Hypothalamus (tissue), 51 donors: Measurements from ENCODE around the gene MTX2.
"Not testable (repeated sequence)": the region's sequence is repeated elsewhere in the genome, so short reads cannot be mapped to it uniquely, and the experiment has no call there.

Source experiments
- DNase-seq, 51 donors: peaks; one replicate each; lab custom pipeline; 2025; lab: John Stamatoyannopoulos, UW

The MTX2 gene

DNA sequence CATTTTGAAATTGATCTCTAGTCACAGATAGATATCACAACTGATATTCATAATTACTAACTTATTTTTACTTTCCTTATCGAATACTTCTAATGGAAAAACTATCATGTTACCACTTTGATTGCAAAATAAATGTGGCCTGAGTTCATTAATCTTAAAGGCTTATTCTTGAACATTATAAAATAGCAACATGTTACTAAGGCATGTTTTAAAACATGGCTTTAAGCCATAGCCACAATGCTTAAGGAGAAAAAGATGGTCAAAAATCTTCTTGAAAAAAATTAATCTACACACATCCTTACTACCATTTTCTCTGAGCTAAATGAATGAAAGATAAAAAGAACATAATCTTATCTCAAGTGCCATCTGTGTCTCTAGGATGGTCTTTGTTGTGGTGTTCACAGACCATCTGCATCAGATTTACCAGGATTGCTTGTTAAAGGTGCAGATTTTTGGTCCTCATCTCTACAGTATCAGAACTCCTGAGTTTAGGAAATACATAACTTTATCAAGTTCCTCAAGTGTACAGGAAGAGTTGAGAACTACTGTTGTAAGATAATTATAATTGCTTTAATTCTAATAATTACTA lies 15.3 kb downstream of the MTX2 start:
- DNase-seq, result no peak

- DNase-seq, result no peak
Measured at GRCh38 chr2:176285321-176285720, 16.1 kb downstream of the MTX2 start.

DNA sequence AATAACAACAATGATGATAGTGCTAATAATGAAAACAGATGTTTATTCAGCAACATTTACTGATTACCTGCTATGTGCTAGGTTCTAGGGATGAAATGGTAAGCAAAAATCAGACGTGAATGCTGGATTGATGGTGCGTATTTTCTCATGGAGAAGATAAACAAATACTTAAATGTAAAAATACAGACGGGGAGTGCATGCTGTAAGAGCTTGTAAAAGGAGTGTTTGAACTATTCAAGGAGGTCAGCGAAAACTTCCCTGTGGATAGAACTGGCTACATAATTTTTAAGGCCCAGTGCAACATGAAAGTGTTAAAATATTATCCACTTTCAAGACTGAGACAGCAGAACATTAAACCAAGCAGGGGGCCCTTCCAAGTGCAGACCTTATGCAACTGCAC lies 22.1 kb downstream of the MTX2 start:
- DNase-seq, result no peak

- DNase-seq, result no peak
Measured at GRCh38 chr2:176291809-176292283, 22.6 kb downstream of the MTX2 start.

DNA sequence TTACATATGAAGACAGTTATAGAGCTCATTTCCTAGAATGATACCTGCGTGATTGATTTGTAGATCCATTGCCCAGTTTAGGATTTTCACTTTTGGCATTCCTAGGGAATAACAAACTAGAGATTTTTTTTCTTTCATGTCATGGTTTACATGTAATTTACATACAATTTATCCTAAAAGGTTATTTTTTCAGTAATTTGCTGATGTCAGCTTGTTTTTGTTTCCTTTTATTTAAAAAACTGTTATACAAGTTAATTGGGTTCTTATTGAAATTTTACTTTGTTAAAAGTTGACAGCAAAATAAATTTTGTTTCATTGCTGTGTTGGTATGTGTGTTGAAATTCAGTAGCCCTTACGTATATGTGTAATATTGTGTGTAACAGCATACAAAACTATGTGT lies 23.4 kb downstream of the MTX2 start:
- no peak for DNase-seq

GRCh38 chr2:176293334-176293733 lies 24.1 kb downstream of the MTX2 start:
- no peak for DNase-seq

GRCh38 chr2:176297067-176297466 lies 27.8 kb downstream of the MTX2 start:
- no peak for DNase-seq

DNA sequence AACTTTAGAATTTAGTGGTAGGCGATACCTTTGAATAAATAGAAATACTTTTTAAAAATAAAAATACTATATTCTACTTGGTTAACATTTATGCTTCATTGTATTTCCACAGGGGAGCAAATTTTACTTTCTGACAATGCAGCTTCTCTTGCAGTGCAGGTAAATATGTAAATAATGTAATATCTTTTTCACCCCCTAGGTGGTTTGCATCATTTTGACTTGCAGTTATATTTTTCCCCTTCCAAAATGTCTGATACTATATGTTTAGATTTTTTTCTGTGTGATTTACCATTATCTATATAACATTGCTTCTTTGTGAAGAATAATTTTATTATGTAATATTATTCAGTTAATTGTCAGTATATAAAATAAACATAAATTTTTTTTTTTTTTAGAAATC lies 28.5 kb downstream of the MTX2 start:
- DNase-seq, result no peak

DNA sequence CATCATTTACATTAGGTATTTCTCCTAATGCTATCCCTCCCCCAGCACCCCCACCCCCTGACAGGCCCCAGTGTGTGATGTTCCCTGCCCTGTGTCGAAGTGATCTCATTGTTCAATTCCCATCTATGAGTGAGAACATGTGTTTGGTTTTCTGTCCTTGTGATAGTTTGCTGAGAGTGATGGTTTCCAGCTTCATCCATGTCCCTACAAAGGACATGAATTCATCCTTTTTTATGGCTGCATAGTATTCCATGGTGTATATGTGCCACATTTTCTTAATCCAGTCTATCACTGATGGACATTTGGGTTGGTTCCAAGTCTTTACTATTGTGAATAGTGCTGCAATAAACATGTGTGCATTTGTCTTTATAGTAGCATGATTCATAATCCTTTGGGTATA lies 36.8 kb downstream of the MTX2 start:
- not testable (repeated sequence) for DNase-seq

GRCh38 chr2:176317199-176317598 lies 48.0 kb downstream of the MTX2 start:
- DNase-seq, result no peak

DNA sequence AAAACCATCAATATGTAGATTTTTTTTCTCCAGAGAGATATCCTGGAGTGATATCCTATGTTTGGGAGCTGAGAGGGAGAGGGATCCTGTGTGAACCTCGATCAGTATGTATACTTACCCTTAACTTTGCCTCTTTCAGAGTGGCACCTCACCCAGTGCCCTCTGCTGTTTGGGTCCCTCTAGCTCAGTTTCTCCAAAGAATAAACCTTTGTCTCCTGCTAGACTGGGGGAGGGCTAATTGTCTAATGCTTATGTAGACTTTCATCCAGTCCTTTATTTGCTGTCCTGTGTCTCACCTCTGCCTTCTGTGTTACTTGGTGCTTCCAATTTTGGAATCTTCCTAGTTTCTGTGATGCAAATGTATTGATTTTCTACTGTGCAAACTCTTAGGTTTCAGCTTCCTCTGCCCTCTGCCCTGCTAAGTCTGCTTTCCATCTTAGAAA lies 48.4 kb downstream of the MTX2 start:
- no peak for DNase-seq

DNA sequence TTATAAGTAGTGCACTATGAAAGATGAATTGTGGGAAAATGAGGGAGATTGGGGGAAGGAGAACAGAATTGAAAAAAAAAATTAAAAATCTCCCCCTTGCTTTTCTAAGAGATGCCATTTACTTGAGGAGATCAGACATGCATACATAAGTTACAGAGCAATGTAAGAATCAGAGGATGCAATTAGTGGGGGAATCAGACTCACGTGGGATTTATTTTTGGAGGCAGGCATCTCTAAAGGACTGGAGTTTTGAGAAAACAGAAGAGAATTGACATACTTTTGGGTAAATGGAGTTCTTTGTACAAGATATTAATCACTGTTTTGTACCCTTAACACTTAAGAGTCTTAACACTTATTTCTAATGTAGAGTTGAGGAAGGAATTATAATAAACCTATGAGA lies 52.7 kb downstream of the MTX2 start:
- DNase-seq, result no peak

GRCh38 chr2:176324862-176325261 lies 55.6 kb downstream of the MTX2 start:
- DNase-seq, result no peak

DNA sequence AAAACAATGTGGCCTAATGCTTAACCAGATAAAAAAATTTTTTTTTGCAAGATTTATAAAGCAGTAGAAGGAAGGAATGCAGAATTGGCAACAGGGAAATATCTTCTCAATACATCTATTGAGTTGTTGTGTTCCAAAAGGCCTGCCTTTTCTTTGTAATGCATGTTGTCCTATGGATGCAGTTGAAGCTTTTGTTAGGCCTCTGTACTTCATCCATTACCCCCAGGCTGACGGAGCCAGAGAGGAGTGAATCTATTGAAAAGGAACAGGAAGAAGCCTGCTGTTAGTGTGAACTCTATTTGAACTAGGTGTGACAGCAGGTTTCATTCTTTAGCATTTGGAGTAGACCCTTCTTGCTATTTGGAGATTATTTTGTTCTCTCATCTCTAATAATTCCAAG lies 56.5 kb downstream of the MTX2 start:
- no peak for DNase-seq

DNA sequence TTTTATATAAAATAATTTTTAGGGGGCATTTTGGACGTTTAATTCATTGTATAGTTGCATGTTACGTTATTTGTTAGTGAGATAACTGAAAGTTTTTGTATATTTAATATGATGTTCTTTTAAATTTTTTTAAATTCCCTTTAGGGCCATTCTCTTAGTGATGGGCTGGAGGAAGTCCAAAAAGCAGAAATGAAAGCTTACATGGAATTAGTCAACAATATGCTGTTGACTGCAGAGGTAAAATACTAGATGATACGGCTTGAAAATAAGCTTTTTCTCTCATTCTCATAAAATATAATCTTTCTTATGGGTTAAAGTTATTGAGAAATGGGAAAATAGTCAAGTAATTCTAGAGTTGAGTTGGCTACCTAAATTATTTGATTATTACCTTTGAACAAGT lies 58.9 kb downstream of the MTX2 start:
- no peak for DNase-seq

GRCh38 chr2:176330612-176331011 lies 61.4 kb downstream of the MTX2 start:
- no peak for DNase-seq

GRCh38 chr2:176331646-176332045 lies 62.4 kb downstream of the MTX2 start:
- DNase-seq, result no peak

- no peak for DNase-seq
Measured at GRCh38 chr2:176334729-176335128, 65.5 kb downstream of the MTX2 start.

DNA sequence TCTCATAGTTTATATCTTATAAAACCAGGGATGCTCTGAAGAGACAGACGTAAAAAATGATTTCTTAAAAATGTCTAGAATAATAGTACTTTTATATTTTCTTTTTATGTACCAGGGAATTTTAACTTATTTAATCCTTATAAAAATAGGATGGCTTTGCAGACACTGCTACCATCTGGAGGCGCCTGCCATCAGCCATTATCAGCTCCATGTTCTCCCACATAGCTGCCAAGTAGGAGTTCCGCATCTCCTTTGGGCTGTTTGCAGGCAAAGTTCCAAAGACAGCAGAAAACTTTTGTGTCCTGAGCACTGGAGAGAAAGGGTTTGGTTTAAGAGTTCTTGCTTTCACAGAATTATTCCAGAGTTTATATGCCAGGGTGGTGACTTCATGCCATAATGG lies 69.2 kb downstream of the MTX2 start:
- DNase-seq, result no peak

DNA sequence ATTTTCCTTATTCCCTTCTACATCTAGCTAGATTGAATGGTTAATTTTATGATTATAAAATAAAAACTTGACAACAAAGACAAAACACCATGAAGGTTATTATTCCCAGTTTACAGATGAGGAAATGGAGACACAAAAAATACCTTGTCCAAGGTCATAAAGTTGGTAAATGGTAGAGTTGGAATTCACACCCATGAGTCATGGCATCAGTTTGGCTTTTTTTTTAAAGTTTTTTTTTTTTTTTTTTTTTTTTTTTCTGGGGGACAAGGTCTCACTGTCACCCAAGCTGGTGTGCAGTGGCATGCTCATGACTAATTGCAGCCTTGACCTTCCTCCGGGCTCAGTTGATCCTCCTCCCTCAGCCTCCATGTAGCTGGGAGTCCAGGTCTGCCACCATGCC lies 70.0 kb downstream of the MTX2 start:
- no peak for DNase-seq

DNA sequence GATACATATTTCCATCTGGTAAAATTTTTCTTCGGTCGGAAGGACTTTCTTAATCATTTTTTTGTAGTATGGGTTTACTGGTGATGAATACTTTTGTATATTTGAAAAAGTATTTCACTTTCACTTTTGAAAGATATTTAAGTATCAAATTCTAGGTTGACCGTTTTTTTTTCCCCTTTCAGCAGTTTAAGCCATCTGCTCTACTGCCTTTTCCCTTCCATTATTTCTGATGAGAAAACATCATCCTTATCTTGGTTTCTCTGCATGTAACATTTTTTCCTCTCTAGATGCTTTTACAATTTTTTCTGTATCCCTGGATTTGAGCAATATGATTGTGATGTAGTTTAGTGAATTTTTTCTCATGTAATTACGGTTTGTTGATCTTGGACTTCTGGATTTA lies 87.0 kb downstream of the MTX2 start:
- DNase-seq, result no peak

- DNase-seq, result no peak
Measured at GRCh38 chr2:176364273-176364977, 95.2 kb downstream of the MTX2 start.

- DNase-seq, result no peak
Measured at GRCh38 chr2:176368349-176368748, 99.1 kb downstream of the MTX2 start.
